Fibroblast of mammary gland (primary cell): Measurements from ENCODE around the gene AGTR2.
"Not testable (repeated sequence)": the region's sequence is repeated elsewhere in the genome, so short reads cannot be mapped to it uniquely, and the experiment has no call there.

Experiments
- DNase-seq: peaks from one replicate; pipeline ENCODE4 v3.0.0-alpha.2; 2010; ENCODE audit warnings: low read depth
- H3K4me3 ChIP-seq: 2 replicates; pipeline ENCODE4 v1.5.1; 2011; ENCODE audit warnings: low read depth, mild to moderate bottlenecking, low read length, moderate library complexity; ENCODE audit not compliant: control insufficient read depth
- TF ChIP-seq, protein P1 (sequence below): conservative IDR thresholded peaks from 2 replicates; pipeline ENCODE4 v1.5.1; 2011; ENCODE audit warnings: low read depth, low read length, inconsistent platforms; ENCODE audit not compliant: control insufficient read depth, insufficient read depth

AGTR2 gene, protein sequence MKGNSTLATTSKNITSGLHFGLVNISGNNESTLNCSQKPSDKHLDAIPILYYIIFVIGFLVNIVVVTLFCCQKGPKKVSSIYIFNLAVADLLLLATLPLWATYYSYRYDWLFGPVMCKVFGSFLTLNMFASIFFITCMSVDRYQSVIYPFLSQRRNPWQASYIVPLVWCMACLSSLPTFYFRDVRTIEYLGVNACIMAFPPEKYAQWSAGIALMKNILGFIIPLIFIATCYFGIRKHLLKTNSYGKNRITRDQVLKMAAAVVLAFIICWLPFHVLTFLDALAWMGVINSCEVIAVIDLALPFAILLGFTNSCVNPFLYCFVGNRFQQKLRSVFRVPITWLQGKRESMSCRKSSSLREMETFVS

DNA sequence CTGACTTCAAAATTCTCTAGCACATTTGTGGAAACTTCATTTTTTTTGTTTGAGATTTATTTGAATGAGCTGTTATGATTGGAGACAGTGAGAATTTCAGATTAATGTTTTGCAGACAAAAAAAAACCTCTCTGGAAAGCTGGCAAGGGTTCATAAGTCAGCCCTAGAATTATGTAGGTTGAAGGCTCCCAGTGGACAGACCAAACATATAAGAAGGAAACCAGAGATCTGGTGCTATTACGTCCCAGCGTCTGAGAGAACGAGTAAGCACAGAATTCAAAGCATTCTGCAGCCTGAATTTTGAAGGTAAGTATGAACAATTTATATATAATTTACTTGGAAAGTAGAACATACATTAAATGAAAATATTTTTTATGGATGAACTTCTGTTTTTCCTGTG is at the start of gene AGTR2:
Gene AGTR2, plus strand, starts transcription at position 234 of the 400 bp plus-strand sequence. CDS start 1,537 bp downstream, outside the sequence.
- TF ChIP-seq, protein P1, sequence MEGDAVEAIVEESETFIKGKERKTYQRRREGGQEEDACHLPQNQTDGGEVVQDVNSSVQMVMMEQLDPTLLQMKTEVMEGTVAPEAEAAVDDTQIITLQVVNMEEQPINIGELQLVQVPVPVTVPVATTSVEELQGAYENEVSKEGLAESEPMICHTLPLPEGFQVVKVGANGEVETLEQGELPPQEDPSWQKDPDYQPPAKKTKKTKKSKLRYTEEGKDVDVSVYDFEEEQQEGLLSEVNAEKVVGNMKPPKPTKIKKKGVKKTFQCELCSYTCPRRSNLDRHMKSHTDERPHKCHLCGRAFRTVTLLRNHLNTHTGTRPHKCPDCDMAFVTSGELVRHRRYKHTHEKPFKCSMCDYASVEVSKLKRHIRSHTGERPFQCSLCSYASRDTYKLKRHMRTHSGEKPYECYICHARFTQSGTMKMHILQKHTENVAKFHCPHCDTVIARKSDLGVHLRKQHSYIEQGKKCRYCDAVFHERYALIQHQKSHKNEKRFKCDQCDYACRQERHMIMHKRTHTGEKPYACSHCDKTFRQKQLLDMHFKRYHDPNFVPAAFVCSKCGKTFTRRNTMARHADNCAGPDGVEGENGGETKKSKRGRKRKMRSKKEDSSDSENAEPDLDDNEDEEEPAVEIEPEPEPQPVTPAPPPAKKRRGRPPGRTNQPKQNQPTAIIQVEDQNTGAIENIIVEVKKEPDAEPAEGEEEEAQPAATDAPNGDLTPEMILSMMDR: no peak
- no peak for DNase-seq
- H3K4me3 ChIP-seq: no peak within 1 kb of the TSS

DNA sequence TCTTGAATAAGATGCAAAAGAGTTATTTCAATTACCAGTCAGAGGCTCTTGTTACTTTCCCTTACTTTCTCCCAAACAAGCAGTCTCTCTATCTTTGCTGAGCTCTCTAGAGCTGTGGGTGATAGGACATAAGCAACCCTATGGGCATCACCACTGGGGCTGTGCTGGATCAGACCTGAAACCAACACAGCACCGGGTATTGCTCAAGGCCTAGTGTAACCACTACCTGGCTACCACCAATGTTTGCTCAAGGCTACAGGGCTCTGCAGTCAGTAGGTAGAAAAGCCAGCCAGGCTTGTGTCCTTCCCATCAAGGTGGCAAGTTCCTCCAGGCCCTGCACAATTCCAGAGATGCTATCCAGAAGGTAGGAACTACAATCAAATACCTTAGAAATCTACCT is 35.3 kb upstream of the AGTR2 start:
- H3K4me3 ChIP-seq: no peak overlapping the region
- no peak for DNase-seq
- TF ChIP-seq, protein P1: no peak

DNA sequence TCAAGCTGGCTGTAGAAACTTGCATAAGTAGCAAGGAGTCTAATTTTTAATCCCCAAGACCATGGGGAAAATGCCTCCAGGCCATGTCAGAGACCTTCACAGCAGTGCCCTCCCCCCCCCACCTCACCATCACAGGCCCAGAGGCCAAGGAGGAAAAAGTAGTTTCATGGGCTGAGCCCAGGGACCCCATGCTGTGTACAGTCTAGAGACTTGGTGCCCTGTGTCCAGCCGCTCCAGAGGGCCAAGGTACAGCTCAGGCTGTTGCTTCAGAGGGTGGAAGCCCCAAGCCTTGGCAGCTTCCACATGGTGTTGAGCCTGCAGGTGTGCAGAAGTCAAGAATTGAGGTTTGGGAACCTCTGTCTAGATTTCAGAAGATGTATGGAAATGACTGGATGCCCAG is 29.3 kb upstream of the AGTR2 start:
- not testable (repeated sequence) for H3K4me3 ChIP-seq, DNase-seq

DNA sequence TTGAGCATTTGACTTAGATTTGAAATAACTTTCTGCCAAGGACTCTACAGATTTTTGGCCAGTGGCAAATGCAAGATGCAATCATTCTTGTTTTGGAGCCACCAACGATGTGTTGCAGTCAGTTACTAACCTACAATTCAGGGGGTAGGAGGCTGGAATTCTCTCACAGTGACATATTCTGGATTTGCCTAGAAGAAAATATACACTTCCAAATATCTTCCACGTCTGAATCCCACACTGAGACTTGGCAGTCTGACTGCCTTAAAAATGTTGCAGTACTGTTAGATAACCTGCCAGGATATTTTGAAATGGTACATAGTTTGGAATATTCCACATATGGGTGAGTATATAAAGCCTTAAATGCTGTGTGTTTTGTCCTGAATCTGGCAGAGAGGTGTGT is 27.6 kb upstream of the AGTR2 start:
- TF ChIP-seq, protein P1: no peak
- H3K4me3 ChIP-seq: no peak overlapping the region
- DNase-seq: no peak

DNA sequence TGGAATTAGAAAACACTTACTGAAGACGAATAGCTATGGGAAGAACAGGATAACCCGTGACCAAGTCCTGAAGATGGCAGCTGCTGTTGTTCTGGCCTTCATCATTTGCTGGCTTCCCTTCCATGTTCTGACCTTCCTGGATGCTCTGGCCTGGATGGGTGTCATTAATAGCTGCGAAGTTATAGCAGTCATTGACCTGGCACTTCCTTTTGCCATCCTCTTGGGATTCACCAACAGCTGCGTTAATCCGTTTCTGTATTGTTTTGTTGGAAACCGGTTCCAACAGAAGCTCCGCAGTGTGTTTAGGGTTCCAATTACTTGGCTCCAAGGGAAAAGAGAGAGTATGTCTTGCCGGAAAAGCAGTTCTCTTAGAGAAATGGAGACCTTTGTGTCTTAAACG is 2.4 kb downstream of the AGTR2 start:
- no peak for DNase-seq
- H3K4me3 ChIP-seq: no peak overlapping the region
- TF ChIP-seq, protein P1: no peak

DNA sequence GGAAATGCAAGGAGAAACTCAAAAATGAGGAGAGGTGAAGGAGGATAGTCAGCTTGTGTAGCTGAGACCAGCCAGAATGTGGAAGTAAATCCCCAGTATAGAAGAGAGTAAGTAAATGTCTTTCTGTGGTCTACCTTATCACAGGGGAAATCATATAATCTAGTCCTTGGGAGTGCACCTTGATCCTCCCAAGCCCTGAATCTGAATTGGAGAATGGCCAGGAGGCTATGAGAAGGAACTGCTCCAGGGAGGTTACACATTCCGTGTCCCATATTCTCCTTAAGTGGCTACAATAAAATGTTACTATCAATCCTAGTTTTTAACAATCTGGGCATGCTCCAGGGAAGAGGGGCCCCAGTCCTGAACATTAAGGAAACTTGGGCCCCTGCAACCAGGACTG is 10.8 kb downstream of the AGTR2 start:
- TF ChIP-seq, protein P1: no peak
- DNase-seq: no peak
- H3K4me3 ChIP-seq: no peak overlapping the region

DNA sequence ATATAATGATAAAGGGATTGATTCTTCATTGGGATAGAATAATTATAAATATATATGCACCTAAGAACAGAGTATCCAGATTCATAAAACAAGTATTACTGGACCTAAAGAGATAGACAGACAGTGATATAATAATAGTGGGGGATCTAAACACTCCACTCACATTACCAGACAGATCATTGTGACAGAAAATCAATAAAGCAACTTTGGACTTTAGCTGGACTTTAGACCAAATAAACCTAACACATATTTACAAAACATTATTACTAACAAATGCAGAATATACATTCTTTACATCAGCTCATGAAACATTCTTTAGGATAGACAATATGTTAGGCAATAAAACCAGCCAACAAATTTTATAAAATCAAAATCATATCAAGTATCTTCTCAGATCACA is 14.6 kb downstream of the AGTR2 start:
- no peak for DNase-seq
- H3K4me3 ChIP-seq: no peak overlapping the region
- TF ChIP-seq, protein P1: no peak
